GM21423 (cell line): ENCODE data around the gene MCM10.
"Not testable (repeated sequence)": the region's sequence is repeated elsewhere in the genome, so short reads cannot be mapped to it uniquely, and the experiment has no call there.

Source experiments
- ATAC-seq: cut with Tn5 transposase; IDR thresholded peaks from one replicate; pipeline ENCODE4 v1.9.1; 2021; ENCODE audit warnings: mild to moderate bottlenecking, moderate library complexity; ENCODE audit not compliant: unreplicated experiment

MCM10 gene

DNA sequence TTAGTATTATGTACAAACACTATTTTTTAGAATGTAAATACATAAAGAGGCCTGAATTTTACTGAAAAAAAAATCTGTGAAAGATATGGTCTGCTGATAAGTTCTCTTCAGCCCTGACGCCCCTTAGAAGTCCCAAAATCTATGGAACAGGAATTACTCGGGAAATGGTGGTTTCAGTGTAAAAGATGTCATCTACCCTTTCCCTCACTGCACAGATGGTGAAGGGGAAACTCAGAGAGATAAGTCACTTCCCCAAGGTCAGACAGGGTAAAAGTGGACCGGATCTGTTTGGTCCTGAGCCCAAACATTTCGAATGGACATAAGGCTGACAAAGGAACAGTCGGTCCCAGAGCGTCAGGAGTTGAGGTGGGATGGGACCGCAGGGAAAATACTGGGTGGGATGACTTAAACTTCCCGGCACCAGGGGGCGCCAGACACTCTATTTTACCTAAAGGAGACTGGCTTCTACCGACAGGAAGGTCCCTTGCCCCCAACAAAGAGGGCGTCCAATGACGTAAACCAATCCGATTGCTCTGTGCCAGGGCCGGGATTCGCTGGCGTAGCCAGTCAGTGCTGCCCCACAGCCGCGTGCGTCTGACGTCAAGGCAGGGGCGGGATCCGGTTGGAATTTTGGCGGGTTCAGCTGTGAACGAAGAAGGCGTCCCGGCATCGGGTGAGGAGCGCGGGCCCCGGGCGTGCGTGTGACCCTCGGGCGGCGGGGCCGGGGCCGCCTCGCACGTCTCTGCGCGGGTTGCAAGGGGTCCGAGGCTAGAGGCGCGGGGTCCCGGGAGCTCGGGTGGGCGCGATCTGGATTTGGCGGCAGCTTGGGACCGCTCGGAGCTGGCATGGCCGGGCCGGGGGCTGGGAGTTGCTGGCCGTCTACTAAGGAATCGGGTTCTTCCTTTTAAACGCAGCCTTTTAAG lies at the start of gene MCM10:
Gene MCM10 (plus strand): TSS at position 625 of the 923 bp plus-strand sequence. CDS start 2,645 bp downstream, outside the sequence.
- peak; percentile 100 for ATAC-seq

DNA sequence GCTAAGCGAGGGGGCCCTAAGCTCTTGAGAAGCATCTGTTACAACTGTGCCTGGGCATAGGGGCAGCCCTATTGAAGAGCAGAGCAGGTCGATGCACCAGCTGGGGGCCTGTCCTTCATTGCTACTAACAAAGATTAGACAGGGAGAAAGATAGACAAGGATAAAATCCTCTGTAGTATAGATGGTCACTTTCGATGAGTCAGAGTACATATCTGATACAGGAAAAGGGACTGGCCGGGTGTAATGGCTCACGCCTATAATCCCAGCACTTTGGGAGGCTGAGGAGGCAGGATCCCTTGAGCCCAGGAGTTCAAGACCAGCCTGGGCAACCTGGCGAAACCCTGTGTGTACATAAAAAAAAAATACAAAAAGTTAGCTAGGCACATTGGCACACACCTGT lies 47.8 kb upstream of the MCM10 start:
- ATAC-seq = no peak

DNA sequence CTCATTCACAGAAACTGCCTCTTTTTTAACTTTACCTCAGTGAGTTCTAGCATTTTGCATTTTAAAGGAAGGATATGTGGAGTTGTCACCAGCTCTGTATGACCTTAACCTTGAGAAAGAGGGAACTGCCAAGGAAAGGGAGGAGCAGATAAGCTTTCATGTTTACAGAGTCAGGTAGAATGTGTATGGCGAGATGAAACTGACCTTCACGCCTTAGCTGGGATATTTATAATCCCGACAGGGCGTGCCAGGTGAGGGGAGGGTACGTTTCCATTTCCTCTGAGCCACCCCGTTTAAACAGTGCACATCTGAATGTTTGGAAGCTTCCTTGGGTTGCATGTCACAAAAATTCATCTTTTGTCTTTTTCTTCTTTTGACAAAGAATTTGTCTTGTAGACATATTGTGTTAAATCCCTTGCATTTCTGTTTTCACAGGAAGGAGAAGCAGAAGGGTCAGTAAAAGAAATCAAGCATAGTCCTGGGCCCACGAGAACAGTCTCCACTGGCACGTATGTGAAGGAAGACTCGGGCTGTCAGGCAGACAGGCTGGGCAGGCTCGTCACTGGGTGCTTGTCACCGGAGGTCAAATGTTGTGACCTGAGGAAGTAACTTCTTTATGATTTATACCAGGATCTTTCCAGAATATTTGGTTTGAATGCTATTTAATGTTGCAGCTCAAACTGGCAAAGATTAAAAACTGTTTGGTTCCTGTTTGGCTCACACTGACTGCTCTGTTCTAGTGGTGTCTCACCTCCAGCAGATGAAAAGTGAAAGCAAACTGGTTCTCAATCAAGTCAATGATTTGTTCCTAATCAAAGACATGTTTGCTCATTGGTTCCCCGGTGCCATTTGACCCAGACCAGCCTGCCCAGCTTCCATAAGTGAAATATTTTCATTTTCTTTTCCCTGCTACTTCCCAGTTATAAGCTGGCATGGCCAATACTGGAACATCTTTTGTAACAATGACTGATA lies 45.2 kb upstream of the MCM10 start:
- no peak for ATAC-seq

DNA sequence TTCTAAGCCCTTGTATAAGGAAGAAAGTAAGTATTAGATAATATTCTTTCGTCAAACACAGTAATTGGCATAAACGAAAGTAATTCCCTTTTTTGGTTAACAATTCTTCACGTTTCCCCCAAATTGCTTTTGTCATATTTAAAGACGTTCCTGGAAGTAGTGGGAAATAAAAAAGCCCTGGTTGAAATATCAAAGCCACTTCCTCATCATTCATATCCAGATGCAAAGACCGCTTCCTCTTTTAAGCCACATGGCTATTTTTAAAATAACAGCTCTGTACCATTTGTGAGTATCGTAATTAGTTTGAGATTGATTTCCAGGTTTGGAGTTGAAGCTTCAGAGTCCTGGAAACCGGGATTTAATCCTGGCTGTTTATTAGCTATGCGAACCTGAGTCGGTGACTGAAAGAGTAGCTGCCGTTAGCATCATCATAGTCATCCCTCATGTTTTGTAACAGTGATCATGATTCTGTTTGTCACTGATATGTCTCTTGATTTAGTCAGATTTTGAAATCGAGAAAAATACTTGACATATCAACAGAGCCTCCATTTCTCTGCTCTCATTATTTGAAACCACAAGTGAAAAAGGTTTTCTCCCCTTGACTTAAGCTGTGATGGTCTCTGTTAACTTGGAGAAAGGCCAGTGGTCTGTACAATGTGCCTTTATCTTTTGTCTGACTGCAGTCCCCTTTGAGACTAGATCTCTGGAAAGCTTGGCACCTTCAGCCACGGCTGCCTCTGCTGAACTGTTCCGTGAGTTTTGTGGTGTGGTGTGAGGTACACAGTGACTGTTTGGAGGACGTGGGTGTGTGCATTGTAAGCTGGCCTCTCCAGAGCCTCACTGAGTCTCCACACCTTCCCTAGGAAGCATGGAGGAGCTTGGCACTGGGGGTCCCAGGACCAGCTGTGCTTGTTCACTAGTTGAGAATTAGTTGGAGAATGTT lies 43.2 kb upstream of the MCM10 start:
- no peak for ATAC-seq

DNA sequence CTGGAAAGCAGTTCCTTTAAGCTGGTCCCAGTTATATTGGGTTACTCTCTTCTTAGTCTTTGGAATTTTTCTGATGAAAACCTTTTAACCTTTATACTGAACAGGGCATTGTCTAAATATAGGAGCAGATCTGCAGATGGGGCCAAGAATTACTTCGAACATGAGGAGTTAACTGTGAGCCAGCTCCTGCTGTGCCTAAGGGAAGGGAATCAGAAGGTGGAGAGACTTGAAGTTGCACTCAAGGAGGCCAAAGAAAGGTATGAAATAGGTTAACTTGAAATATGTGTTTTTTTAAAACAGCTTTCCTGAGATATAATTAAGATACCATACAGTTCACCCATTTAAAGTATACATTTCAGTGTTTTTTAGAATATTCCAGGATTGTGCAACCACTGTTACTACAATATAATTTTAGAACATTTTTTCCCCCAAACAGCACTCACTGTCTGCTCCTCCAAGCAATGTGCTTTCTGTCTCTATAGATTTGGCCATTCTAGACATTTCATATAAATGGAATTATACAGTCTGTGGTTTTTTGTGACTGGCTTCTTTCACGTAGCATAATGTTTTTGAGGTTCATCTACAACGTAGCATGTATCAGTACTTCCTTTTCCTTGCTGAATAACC lies 42.5 kb upstream of the MCM10 start:
- no peak for ATAC-seq

DNA sequence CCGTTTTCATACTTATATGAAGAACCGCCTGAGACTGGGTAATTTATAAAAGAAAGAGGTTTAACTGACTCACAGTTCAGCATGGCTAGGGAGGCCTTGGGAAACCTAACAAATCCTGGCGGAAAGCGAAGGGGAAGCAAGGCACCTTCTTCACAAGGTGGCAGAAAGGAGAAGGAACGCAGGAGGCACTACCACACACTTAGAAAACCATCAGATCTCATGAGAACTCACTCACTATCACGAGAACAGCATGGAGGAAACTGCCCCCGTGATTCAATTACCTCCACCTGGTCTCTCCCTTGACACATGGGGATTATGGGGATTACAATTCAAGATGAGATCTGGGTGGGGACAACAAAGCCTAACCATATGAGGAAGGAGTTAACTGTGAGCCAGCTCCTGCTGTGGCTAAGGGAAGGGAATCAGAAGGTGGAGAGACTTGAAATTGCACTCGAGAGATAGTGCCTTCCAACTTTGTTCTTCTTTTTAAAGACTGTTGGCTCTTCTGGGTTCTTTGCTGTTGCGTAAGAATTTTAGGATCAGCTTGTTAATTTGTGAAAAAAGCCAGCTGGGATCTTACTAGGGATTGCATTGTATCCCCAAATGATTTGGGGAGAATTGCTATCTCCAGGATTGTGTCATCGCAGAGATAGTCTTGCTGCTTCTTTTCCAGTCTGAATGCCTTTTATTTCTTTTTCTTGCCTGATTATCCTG lies 40.4 kb upstream of the MCM10 start:
- no peak for ATAC-seq

DNA sequence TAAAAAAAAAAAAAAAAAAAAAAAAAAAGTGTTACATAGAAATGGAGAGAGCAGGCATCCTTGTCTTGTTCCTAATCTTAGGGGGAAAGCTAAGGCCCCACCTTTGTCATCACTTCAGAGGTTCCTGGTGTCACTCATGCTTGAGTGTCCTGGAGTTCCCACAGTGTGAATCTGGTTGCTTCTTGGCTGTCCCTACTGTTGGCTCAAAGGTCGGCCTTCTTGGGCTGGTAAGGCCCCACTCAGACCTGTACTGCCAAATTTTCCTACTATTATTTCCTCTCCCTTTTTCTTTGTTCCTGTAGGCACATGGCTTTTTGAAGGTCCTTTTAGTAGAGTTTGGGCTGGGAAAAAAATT lies 39.9 kb upstream of the MCM10 start:
- ATAC-seq = no peak

DNA sequence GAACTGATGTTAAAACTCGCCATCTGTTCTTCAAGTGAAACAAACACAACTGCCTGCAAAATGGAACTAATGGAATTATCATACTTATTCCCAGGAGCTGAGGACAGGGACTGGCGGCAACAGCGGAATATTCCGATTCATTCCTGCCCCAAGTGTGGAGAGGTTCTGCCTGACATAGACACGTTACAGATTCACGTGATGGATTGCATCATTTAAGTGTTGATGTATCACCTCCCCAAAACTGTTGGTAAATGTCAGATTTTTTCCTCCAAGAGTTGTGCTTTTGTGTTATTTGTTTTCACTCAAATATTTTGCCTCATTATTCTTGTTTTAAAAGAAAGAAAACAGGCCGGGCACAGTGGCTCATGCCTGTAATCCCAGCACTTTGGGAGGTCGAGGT lies 24.7 kb upstream of the MCM10 start:
- ATAC-seq = no peak

DNA sequence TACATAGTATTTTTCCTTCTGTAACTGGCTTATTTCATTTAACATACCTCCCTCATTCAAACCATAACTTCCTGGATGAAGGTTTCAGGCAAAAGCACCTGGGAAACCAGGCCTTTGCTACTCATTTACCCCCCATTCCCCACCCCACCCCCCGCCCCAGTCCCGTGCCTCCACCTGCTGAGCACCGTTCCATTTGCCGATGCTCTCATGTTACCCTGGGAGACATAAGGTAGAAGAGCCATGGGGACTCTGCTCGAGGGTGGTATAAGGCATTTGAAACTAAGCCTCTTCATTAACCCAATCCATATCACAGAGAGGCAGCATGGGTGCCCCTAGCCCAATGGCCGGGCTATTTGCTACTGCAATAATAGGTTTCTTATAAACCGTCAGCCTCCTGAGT lies 22.2 kb upstream of the MCM10 start:
- ATAC-seq = no peak

DNA sequence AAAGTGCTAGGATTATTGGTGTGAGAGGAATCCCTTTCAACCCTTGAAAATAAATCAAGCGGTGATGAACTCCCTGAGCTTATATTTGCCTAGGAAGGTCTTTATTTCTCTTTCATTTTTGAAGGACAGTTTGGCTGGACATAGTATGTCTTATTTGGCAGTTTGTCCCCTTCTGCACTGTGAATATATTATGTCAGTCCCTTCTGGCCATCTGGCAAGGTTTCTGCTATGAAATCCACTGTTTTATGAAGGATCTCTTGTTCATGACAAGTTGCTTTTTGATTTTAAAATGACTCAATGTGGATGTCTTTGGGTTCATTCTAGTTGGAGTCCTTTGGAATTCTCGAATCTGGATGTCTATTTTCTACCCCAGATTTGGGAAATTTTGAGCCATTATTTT lies 21.7 kb upstream of the MCM10 start:
- no peak for ATAC-seq

DNA sequence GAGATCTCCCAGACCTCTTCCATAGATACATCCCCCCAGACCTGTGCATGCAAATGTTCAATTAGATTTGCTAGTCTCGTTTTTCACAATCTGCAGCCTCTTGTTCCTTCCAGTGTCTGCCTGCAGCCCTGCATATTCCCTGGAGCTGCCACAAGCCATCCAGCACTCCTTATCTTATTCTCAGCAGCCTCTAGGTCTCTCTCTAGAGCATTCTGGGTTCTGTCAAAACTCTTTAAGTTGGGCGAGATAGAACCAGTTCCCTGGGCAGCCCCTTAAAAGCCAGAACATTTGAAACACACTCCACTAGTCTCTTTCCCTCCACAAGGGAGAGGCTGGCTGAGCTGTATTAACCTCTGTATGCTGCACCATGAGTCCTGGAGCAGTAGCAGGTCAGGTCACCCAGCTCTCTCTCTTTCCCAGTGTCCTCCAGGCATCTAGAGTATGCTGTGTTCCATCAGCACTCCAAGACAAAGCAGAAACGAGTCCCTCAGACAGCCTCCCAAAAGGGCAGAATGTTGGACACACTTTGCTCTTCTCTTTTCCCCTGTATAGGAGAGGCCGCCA lies 20.6 kb upstream of the MCM10 start:
- no peak for ATAC-seq

DNA sequence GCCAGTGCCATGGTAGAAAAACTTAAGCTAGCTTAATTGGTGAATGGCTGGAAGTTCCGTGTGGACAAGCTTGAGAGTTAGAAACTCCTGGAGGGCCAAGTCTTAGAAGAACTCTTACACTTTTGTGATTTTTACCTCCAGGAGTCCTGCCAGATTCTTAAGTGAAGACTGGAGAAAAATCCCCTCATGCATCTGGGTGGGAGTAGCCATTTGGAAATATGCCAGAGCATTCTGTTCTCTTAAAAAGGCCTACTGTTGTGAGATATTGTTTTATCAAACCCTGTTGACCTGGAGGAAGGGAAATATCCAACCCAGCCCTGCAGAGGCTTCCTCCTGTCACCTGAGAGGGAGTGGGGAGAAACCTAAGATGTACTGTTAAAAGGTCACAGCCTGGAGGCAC lies 17.6 kb upstream of the MCM10 start:
- ATAC-seq = no peak

DNA sequence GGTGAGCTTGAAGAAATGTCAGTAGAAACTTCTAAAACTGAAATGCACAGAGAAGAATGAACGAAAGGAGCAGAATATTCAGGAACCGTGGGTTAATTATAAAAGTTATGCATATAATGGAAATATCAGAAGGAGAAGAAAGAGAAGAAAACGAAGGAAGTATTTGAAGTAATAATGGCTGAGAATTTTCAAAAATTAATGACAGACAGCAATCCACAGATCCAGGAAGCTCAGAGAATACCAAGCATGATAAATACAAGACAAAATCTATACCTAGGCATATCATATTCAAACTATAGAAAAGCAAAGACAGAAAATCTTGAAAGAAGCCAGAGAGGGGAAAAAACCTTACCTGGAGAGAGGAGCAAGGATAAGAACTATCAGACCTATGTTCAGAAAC lies 16.5 kb upstream of the MCM10 start:
- ATAC-seq = no peak

DNA sequence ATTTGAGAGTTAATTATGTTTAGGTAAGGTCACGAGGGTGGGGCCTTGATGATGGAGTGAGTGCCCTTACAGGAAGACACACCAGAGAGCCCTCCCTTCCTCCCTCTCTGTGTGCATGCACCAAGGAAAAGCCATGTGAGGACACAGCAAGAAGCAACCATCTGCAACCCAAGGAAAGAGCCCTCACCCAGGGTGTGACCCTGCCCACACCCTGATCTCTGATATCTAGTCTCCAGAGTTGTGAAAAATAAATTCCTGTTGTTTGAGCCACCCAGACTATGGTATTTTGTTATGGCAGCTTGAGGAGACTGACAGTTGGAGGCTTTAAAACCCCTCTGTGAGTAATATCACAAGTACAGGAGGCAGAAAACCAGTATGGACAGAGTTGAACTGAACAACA lies 15.0 kb upstream of the MCM10 start:
- ATAC-seq = no peak

DNA sequence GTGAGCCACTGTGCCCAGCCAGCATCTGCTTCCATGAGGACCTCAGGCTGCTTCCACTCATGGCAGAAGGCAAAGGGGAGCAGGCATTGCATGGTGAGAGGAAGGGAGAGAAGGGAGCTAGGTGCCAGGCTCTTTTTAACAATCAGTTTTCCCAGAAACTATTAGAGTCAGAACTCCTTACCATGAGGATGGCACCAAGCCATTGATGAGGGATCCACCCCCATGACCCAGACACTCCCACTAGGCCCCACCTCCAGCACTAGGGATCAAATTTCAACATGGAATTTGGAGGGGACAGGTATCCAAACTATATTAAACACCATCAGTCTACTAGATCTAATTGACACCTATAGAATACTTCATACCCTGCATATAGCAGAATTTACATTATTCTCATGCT lies 14.2 kb upstream of the MCM10 start:
- no peak for ATAC-seq

DNA sequence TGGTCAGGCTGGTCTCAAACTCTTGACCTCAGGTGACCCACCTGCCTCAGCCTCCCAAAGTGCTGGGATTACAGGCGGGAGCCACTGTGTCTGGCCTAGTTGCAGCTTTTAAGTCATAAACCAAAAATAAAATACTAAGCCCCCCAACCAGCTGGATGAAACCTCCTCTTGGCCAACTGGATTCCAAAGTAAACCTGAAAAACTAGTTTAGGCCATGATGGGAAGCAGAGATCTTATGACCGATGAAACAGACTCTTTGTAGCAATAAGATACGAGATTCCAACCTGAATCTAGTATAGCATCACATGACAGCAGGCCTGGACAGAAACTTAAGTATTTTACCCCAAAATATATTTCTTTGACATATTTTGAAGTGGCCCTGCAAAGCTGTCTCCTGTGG lies 9.1 kb upstream of the MCM10 start:
- no peak for ATAC-seq

DNA sequence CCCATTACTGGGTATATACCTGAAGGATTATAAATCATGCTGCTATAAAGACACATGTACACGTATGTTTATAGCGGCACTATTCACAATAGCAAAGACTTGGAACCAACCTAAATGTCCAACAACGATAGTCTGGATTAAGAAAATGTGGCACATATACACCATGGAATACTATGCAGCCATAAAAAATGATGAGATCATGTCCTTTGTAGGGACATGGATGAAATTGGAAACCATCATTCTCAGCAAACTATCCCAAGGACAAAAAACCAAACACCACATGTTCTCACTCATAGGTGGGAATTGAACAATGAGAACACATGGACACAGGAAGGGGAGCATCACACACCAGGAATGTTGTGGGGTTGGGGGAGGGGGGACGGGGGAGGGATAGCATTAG lies 5.5 kb upstream of the MCM10 start:
- ATAC-seq = not testable (repeated sequence)

DNA sequence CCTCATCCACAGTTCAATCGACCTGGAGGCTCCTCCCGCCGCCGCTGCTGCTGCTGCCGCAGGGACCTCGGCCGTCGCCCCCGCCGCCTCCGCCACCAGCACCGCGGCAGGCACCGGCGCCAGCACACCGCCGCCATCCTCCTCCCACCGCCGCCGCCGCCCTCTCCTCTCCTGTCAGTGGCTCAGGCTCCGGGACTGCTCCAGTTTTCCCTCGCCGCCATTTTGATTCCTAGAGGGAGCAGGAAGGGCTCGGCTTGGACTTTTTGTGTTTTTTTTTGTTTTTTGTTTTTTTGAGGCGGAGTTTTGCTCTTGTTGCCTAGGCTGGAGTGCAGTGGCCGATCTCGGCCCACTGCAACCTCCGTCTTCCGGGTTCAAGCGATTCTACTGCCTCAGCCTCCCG lies 3.0 kb upstream of the MCM10 start:
- no peak for ATAC-seq

DNA sequence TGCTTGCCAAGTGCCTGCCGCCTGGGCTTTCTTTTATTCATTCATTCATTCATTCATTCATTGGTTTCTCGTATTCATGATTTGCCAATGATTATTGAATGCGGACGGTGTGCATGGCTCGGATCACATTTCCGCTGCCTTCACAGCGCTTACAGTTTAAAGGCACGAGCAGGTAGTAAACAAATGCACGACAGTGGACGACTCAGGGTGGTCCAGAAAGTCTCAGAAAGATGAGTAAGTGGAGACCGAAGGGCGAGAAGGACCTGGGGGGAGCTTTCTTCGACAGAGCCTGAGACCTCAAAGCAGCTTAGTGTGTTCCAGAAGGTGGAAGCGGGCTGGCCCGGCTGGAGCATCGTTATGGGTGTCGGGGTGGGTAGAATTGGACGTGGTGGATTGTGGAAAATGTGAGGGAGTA lies 506 bp downstream of the MCM10 start:
- no peak for ATAC-seq
